Measurements from ENCODE around the gene RAB1B.

DNA sequence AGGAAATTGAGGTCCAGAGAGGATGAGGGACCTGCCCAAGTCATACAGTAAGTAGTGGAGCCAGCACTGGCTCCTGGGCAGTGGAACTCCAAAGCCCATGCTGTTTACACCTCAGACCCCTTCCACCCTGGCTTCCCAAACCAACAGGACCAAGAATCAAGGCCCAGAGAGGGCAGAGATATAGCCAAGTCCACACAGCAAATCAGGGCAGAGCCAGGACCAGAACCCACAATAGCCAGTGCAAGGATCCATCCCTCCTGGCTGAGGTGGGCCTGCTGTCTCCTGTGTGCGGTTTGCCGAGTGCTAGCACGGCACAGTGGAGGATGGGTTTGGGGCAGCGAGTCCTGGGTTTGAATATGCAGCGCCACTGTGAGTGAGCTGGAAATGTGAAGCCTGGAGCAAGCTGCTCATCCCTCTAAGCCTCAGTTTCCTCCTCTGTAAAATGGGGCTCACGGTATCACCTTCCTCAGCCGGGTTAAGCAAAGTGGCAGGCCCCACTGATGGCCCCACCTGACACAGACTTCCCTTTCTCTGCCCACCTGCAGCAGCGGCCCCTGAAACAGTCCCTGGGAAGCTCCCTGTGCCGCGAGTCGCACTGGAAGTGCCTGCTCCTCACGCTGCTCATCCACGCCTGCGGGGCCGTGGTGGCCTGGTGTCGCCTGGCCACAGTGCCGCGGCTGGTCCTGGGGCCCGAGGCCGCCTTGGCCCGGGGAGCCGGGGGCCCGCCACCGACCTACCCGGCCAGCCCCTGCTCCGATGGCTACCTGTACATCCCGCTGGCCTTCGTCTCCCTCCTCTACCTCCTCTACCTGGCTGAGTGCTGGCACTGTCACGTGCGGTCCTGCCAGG is 25.6 kb downstream of the RAB1B start:
- TF ChIP-seq EZH2 (IDR thresholded peaks at IDR 0.05; ENCODE audit: insufficient read depth, poor library complexity, severe bottlenecking), result no peak
- TF ChIP-seq EZH2phosphoT487 (IDR thresholded peaks at IDR 0.05; ENCODE audit: insufficient read depth, low read depth), result no peak

Data from GM23248 (cell line).